Panc1 (cell line): Measurements from ENCODE around the gene STX19.

Experiments used
- CTCF ChIP-seq: fragments of 450-650 bp; IDR thresholded peaks from 2 replicates; pipeline ENCODE4 v1.5.1; 2017; ENCODE audit warnings: mild to moderate bottlenecking
- POLR2AphosphoS5 ChIP-seq: IDR thresholded peaks from 2 replicates; pipeline ENCODE4 v1.6.1; 2012; ENCODE audit warnings: mild to moderate bottlenecking, low read depth, low read length, moderate library complexity
- REST ChIP-seq, 2 experiments: IDR thresholded peaks; 2 replicates each; pipeline ENCODE4 v1.6.1; 2011 to 2012; ENCODE audit warnings: low read depth in 2 of 2, control low read depth in 1 of 2, low read length in 1 of 2, mild to moderate bottlenecking in 1 of 2, moderate library complexity in 1 of 2; ENCODE audit not compliant: insufficient read depth in 1 of 2
- TCF7L2 ChIP-seq: IDR thresholded peaks from 2 replicates; pipeline ENCODE4 v1.6.1; 2011; ENCODE audit warnings: mild to moderate bottlenecking, low read depth, low read length, inconsistent platforms

- TF ChIP-seq CTCF: no peak
- TF ChIP-seq TCF7L2: no peak
- no peak for TF ChIP-seq POLR2AphosphoS5
- no peak for TF ChIP-seq REST (IDR thresholded peaks at IDR 0.05; ENCODE audit: insufficient read depth in 1 of 2, low read depth in 2 of 2, low read length in 1 of 2)
These were observed 34.3 kb downstream of the STX19 start for GRCh38 chr3:93994056-93994455.
